CD4-positive, alpha-beta T cell (primary cell): ENCODE results near the gene AMDHD2. TPM values are rescaled to one million over a fixed set of nuclear protein-coding genes. Genes with fewer than 3 reads are reported as not detected.

Source experiments
- ATAC-seq: fragments of 200-7000 bp; cut with Tn5 transposase; one replicate; pipeline ENCODE4 v1.10.0; 2022; ENCODE audit warnings: mild to moderate bottlenecking; ENCODE audit not compliant: poor library complexity
- CTCF ChIA-PET: fragments of 350-600 bp; sonication (Branson Sonifier 250); formaldehyde crosslinking; loops from one replicate; lab custom pipeline; 2021; ENCODE audit warnings: antibody characterized with exemption, inconsistent platforms; lab: Charles Lee
- POLR2A ChIA-PET: fragments of 350-600 bp; sonication (Branson Sonifier 250); formaldehyde crosslinking; loops from one replicate; lab custom pipeline; 2021; ENCODE audit warnings: antibody characterized with exemption, inconsistent platforms; lab: Charles Lee
- DNase-seq, 14 experiments: peaks; one replicate each; pipeline ENCODE4 v3.0.0-alpha.2; 2013 to 2020; ENCODE audit warnings: mixed read lengths in 2 of 14
- H3K27ac ChIP-seq, 2 donors: one replicate each; pipeline versions ENCODE4 v1.5.1 to v1.7.0; 2013; ENCODE audit warnings: low read length in 2 of 2, low read depth in 1 of 2, mild to moderate bottlenecking in 1 of 2
- H3K27me3 ChIP-seq, 2 experiments: 1 replicate in 1 of 2; 2 replicates in 1 of 2; pipeline versions ENCODE4 v1.6.1 to v1.7.0; 2013; ENCODE audit warnings: low read length in 2 of 2, control low read depth in 1 of 2, mild to moderate bottlenecking in 1 of 2, moderate library complexity in 1 of 2; ENCODE audit not compliant: insufficient read depth in 2 of 2, control insufficient read depth in 1 of 2
- H3K36me3 ChIP-seq: one replicate; pipeline ENCODE4 v1.6.1; 2013; ENCODE audit warnings: low read length, control low read depth; ENCODE audit not compliant: insufficient read depth
- H3K4me1 ChIP-seq: one replicate; pipeline ENCODE4 v1.6.1; 2013; ENCODE audit warnings: low read length, control low read depth; ENCODE audit not compliant: insufficient read depth
- H3K4me3 ChIP-seq: one replicate; pipeline ENCODE4 v1.5.1; 2013; ENCODE audit warnings: mild to moderate bottlenecking, low read length, moderate library complexity
- H3K9me3 ChIP-seq, 2 experiments: 1 replicate in 1 of 2; 2 replicates in 1 of 2; pipeline versions ENCODE4 v1.6.1 to v1.7.0; 2013; ENCODE audit warnings: low read length in 2 of 2, mild to moderate bottlenecking in 2 of 2, control low read depth in 1 of 2, moderate library complexity in 1 of 2; ENCODE audit not compliant: control insufficient read depth in 1 of 2, insufficient read depth in 1 of 2
- H3K27ac Mint-ChIP-seq: one replicate; pipeline ENCODE4 v1.8.0; 2020; ENCODE audit warnings: mixed read lengths
- H3K27me3 Mint-ChIP-seq: one replicate; pipeline ENCODE4 v1.8.0; 2021; ENCODE audit warnings: mixed read lengths
- H3K36me3 Mint-ChIP-seq: one replicate; pipeline ENCODE4 v1.8.0; 2021; ENCODE audit warnings: low read depth, mixed read lengths
- H3K4me1 Mint-ChIP-seq: one replicate; pipeline ENCODE4 v1.8.0; 2021; ENCODE audit warnings: low read depth, mixed read lengths
- H3K4me3 Mint-ChIP-seq: one replicate; pipeline ENCODE4 v1.8.0; 2020; ENCODE audit warnings: mild to moderate bottlenecking, mixed read lengths
- H3K9me3 Mint-ChIP-seq: one replicate; pipeline ENCODE4 v1.8.0; 2020; ENCODE audit warnings: mixed read lengths
- intact Hi-C, 2 experiments: fragments of 100-400 bp; cut with DNase I in 1 of 2; cut with micrococcal nuclease in 1 of 2; formaldehyde crosslinking; loops; one replicate each; pipeline versions ENCODE4 v1.15.1 to v1.9.0; 2023 to 2025; cut with DNase I, micrococcal nuclease
- total RNA-seq, 174 experiments: library from RNA in 2 of 174; stranded (reverse) in 2 of 174; gene quantifications; one replicate each; pipeline ENCODE4 v1.2.3 and lab custom pipeline; 2021 to 2026
- TF ChIP-seq, protein P1 (sequence below): fragments of 200-600 bp; IDR thresholded peaks from one replicate; pipeline ENCODE4 v1.8.0; 2022; ENCODE audit warnings: antibody characterized with exemption, mild to moderate bottlenecking

Gene AMDHD2
- total RNA-seq, 2 experiments from 2014 or later, result 171 to 177 TPM

DNA sequence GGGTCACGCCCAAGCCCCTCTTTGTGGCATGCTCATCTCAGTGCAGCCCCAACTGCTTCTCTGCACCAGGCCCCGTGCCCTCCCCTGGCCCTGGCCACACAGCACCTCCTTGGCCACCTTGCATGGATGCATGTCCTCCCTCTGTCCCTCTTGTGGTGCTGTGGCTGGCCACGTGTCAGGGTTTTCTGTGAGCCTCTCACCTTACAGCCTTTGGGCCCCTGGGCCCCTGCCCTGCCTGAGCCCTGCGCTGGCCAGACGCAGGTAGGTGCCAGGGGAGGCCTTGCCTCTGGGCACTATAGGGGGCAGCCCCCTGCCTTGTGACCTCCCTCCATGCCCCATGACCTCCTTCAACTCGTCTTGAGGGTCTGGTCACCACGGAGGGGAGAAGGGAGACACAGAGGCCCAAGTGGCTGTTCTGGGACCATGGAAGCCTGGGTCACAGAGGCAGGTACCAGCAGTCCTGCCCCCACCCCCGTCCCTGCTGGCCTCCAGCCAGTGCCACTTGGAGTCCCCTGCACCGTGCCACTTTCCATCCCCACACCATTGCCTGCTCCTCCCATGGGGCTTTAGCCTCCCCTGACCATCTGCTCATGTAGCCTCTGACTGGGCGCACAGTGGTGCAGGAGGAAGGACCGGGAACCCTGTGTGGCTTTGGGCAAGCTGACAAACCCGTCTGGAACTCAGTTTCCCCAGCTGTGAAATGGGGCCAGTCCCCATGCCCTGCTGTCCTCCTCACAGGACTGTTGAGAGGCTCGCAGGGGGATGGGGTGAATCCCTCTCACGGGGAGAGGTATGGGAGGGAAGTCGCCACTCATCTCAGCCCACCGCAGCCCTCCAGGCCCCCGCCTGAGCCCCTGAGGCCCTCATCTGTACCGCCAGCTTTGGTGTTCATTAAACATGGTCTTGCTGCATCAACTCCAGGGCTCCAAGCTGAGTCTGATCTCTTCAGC lies 17.9 kb upstream of the AMDHD2 start:
- DNase-seq, result no peak
- POLR2A ChIA-PET, result interaction anchor here (0.8 to 1.3 kb wide), 2 partner anchors 11 to 73 kb away, joined by 3 to 4 read pairs; partner anchors contain the start of gene CCNF
- Mint-ChIP-seq H3K27me3 (no peaks in the 10 kb centered on the region), H3K4me3 (no peak overlapping the region), H3K4me1 (peaks cover 4% of the 10 kb centered on the region), H3K27ac (no peak overlapping the region), H3K9me3 (no peaks in the 10 kb centered on the region), H3K36me3 (peaks cover 4% of the 10 kb centered on the region)
- CTCF ChIA-PET, result interaction anchor here (0.8 to 2.5 kb wide), 6 partner anchors 9 to 308 kb away, joined by 3 to 17 read pairs (median 4); partner anchors contain the start of gene ABCA3
- peaks cover 2% of the 10 kb centered on the region for H3K36me3 ChIP-seq
- TF ChIP-seq, protein P1, sequence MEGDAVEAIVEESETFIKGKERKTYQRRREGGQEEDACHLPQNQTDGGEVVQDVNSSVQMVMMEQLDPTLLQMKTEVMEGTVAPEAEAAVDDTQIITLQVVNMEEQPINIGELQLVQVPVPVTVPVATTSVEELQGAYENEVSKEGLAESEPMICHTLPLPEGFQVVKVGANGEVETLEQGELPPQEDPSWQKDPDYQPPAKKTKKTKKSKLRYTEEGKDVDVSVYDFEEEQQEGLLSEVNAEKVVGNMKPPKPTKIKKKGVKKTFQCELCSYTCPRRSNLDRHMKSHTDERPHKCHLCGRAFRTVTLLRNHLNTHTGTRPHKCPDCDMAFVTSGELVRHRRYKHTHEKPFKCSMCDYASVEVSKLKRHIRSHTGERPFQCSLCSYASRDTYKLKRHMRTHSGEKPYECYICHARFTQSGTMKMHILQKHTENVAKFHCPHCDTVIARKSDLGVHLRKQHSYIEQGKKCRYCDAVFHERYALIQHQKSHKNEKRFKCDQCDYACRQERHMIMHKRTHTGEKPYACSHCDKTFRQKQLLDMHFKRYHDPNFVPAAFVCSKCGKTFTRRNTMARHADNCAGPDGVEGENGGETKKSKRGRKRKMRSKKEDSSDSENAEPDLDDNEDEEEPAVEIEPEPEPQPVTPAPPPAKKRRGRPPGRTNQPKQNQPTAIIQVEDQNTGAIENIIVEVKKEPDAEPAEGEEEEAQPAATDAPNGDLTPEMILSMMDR, result no peak
- H3K4me1 ChIP-seq, result peaks cover 7% of the 10 kb centered on the region
- H3K27ac ChIP-seq, result no peak overlapping the region
- no peaks in the 10 kb centered on the region for H3K9me3 ChIP-seq
- no peak overlapping the region for H3K4me3 ChIP-seq
- intact Hi-C loops, result loop anchor here (1.0 to 2.0 kb wide), 4 partner anchors 21 to 307 kb away; partner anchors contain the start of gene ABCA3 (in 2 of the 2)
- ATAC-seq, result no peak
- H3K27me3 ChIP-seq, result no peaks in the 10 kb centered on the region

- Mint-ChIP-seq H3K4me1 (peaks cover 4% of the 10 kb centered on the region), H3K27me3 (no peaks in the 10 kb centered on the region), H3K9me3 (no peaks in the 10 kb centered on the region), H3K4me3 (no peak overlapping the region), H3K36me3 (no peaks in the 10 kb centered on the region), H3K27ac (no peak overlapping the region)
- ATAC-seq (no peak), DNase-seq (peak in 1 of 14 experiments; percentile 12)
- intact Hi-C loops, result no loop called here
- TF ChIP-seq, protein P1, result no peak
- ChIA-PET POLR2A (no interaction called here), CTCF (no interaction called here)
- H3K27ac ChIP-seq, result no peak overlapping the region
- H3K4me3 ChIP-seq, result no peak overlapping the region
- no peaks in the 10 kb centered on the region for H3K9me3 ChIP-seq
- no peaks in the 10 kb centered on the region for H3K36me3 ChIP-seq
- H3K27me3 ChIP-seq, result no peaks in the 10 kb centered on the region
- peaks cover 11% of the 10 kb centered on the region for H3K4me1 ChIP-seq
These were observed 14.5 kb upstream of the AMDHD2 start for GRCh38 chr16:2505695-2506094.

- H3K27me3 Mint-ChIP-seq, result no peaks in the 10 kb centered on the region
- TF ChIP-seq, protein P1, result no peak
- ChIA-PET CTCF (no interaction called here), POLR2A (no interaction called here)
- Histone ChIP-seq H3K27ac (no peak overlapping the region), H3K27me3 (no peaks in the 10 kb centered on the region), H3K36me3 (no peaks in the 10 kb centered on the region), H3K4me3 (no peak overlapping the region), H3K4me1 (peaks cover 4% of the 10 kb centered on the region), H3K9me3 (no peaks in the 10 kb centered on the region)
- DNase-seq (no peak), ATAC-seq (peak; percentile 34)
- no peak overlapping the region for H3K4me3 Mint-ChIP-seq
- peaks cover 2% of the 10 kb centered on the region for H3K4me1 Mint-ChIP-seq
- H3K36me3 Mint-ChIP-seq, result no peaks in the 10 kb centered on the region
- intact Hi-C loops, result no loop called here
- no peak overlapping the region for H3K27ac Mint-ChIP-seq
- no peaks in the 10 kb centered on the region for H3K9me3 Mint-ChIP-seq
These were observed 13.0 kb upstream of the AMDHD2 start for GRCh38 chr16:2507052-2507659.
